ENCODE results near the gene ALS2CL. TPM values are rescaled to one million over a fixed set of nuclear protein-coding genes. Genes with fewer than 3 reads are reported as not detected.

ALS2CL gene
- total RNA-seq, 4 donors from 2014 or later, result 42.4 to 121 (median 114) TPM

- peaks cover 16 to 58% (median 21%) of the 10 kb centered on the region in 3 donors for H3K4me1 ChIP-seq
- intact Hi-C loops (cut with DNase I), result no loop called here
- TF ChIP-seq, protein P1, sequence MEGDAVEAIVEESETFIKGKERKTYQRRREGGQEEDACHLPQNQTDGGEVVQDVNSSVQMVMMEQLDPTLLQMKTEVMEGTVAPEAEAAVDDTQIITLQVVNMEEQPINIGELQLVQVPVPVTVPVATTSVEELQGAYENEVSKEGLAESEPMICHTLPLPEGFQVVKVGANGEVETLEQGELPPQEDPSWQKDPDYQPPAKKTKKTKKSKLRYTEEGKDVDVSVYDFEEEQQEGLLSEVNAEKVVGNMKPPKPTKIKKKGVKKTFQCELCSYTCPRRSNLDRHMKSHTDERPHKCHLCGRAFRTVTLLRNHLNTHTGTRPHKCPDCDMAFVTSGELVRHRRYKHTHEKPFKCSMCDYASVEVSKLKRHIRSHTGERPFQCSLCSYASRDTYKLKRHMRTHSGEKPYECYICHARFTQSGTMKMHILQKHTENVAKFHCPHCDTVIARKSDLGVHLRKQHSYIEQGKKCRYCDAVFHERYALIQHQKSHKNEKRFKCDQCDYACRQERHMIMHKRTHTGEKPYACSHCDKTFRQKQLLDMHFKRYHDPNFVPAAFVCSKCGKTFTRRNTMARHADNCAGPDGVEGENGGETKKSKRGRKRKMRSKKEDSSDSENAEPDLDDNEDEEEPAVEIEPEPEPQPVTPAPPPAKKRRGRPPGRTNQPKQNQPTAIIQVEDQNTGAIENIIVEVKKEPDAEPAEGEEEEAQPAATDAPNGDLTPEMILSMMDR (IDR thresholded peaks at IDR 0.05), result no peak
- TF ChIP-seq POLR2A (IDR thresholded peaks at IDR 0.05), result no peak
- 80 to 84% methylated on average over 15 of the region's 15 CpGs for WGBS, 2 donors
- H3K9me3 ChIP-seq, result no peaks in the 10 kb centered on the region
- H3K27me3 ChIP-seq, result no peaks in the 10 kb centered on the region
- H3K27ac ChIP-seq, result no peak overlapping the region
- no peak overlapping the region for H3K4me3 ChIP-seq
- no peak for DNase-seq
- H3K36me3 ChIP-seq, result no peaks in the 10 kb centered on the region
Measured at GRCh38 chr3:46661776-46662766, 31.4 kb downstream of the ALS2CL start.

DNA sequence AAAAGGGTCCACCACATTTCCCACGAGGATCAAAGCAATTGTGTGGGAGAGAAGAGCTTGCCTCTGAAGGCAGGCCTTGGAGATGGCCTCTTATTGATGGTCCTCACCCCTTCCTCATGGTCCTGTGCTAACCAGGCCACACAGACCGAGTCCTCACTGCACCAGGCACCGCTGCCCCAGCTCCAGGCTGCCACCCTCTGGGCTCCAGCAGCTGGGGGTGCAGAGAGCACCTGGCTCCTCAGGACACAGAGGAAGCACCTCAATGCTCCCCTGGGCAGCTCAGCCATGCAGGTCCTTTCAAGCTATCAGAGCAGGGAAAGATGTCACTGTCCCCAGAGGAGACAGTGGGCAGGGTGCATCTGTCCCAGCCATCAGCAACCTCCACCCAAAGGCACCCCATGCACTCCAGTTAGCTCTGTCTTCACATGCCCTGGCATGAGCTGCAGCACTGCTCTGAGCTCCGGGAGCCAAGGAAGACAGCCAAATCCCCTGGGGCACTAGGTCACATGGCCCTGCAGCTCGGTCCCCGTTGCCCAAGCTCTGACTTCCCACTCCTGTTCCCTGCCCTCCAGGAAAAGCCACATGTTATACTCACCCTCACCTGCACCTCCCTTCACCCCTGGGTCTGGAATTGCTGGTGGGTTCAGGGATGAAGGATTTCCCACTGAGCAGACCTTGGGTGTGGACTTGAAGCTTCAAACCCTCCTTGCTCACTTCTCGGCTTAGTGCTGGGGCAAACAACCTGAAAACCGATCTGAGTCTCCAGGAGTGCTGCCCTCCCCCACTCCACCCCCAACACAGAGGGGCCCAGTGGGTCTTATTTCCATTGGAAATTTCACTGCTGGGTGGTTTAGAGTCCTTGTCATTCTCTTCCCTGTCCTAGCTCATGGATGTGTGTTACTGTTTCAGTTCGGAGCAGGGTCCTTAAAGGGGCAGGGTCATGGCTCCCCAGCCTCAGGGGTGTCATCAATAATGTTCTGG, 32.6 kb downstream of the ALS2CL start:
- peaks cover 16 to 51% (median 21%) of the 10 kb centered on the region in 3 donors for H3K4me1 ChIP-seq
- H3K27me3 ChIP-seq, result no peaks in the 10 kb centered on the region
- H3K36me3 ChIP-seq, result no peaks in the 10 kb centered on the region
- no peak for DNase-seq
- intact Hi-C loops (cut with DNase I), result no loop called here
- 29 to 45% methylated on average over 8 of the region's 9 CpGs for WGBS, 2 donors
- TF ChIP-seq POLR2A (IDR thresholded peaks at IDR 0.05), result no peak
- TF ChIP-seq, protein P1 (IDR thresholded peaks at IDR 0.05), result no peak
- H3K9me3 ChIP-seq, result no peaks in the 10 kb centered on the region
- H3K4me3 ChIP-seq, result no peak overlapping the region
- no peak overlapping the region for H3K27ac ChIP-seq

DNA sequence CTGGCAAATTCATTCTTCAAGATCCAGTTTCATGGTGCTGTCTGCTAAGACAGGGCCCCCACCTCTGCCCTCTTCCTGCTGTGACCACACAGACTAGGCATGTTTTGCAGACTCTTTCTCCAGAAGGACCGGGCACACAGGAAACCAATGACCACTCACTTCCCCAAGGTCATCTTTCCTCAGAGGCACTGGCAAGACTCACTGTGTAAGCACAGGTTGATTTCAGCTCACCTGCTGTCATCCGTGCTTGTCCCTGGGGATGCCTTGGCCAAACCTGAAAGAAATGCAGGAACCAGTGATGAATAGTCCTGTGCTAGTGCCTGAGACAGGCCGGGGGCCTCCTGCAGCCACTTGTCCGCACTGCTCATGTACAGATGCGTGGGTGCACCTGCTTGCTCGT, 33.5 kb downstream of the ALS2CL start:
- Histone ChIP-seq H3K27me3 (no peaks in the 10 kb centered on the region), H3K4me1 (peaks cover 16 to 51% (median 21%) of the 10 kb centered on the region in 3 donors), H3K9me3 (no peaks in the 10 kb centered on the region), H3K27ac (no peak overlapping the region), H3K4me3 (no peak overlapping the region), H3K36me3 (no peaks in the 10 kb centered on the region)
- intact Hi-C loops (cut with DNase I), result no loop called here
- no peak for DNase-seq
- WGBS, 2 donors, result 24 to 55% methylated on average over 6 of the region's 6 CpGs
- TF ChIP-seq, protein P1 (IDR thresholded peaks at IDR 0.05), result no peak
- no peak for TF ChIP-seq POLR2A (IDR thresholded peaks at IDR 0.05)

GRCh38 chr3:46659285-46659684, 34.2 kb downstream of the ALS2CL start:
- Histone ChIP-seq H3K36me3 (no peaks in the 10 kb centered on the region), H3K9me3 (no peaks in the 10 kb centered on the region), H3K4me3 (no peak overlapping the region), H3K27me3 (no peaks in the 10 kb centered on the region), H3K4me1 (peaks cover 16 to 51% (median 21%) of the 10 kb centered on the region in 3 donors), H3K27ac (no peak overlapping the region)
- TF ChIP-seq POLR2A (IDR thresholded peaks at IDR 0.05), result no peak
- TF ChIP-seq, protein P1 (IDR thresholded peaks at IDR 0.05), result no peak
- intact Hi-C loops (cut with DNase I), result no loop called here
- DNase-seq, result no peak
- WGBS, 2 donors, result 54 to 63% methylated on average over 4 to 5 of the region's 8 CpGs

All from esophagus squamous epithelium (tissue), 5 donors.